ENCODE data around the gene PRKN. TPM values are rescaled to one million over a fixed set of nuclear protein-coding genes. Genes with fewer than 3 reads are reported as not detected.
A peak's percentile ranks its signal among the peaks of the same experiment; 100 is the strongest.

The PRKN gene
- total RNA-seq, 1 donor from 2014 or later, result 2.6 TPM

DNA sequence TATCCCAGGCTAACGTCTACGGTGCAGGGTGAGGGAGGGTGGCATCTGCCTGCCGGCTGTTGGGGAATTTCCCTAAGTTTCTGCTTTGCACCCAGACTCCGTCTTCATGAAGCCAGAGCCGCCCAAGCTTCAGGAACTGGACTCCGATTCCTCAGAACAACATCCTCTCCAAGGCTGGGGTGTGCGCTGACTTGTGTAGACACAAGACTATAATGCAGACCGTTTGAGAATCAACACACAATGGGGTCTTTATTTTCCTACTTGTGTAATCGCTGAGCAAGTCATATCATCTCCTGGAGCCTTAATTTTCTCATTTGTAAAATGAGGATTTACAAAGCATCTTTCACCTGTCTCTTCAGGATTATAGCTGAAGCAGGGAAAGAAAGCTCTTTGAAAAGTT is 1293.2 kb downstream of the PRKN start:
- H3K4me1 ChIP-seq, result peaks cover 0 to 6% of the 10 kb centered on the region in 2 donors
- H3K27me3 ChIP-seq, result no peaks in the 10 kb centered on the region
- peak overlapping the region in 1 of 2 donors; percentile 44 for H3K4me3 ChIP-seq
- no peaks in the 10 kb centered on the region for H3K36me3 ChIP-seq
- no peak for DNase-seq (ENCODE audit: low spot score in 2 of 2)
- TF ChIP-seq, protein P1, sequence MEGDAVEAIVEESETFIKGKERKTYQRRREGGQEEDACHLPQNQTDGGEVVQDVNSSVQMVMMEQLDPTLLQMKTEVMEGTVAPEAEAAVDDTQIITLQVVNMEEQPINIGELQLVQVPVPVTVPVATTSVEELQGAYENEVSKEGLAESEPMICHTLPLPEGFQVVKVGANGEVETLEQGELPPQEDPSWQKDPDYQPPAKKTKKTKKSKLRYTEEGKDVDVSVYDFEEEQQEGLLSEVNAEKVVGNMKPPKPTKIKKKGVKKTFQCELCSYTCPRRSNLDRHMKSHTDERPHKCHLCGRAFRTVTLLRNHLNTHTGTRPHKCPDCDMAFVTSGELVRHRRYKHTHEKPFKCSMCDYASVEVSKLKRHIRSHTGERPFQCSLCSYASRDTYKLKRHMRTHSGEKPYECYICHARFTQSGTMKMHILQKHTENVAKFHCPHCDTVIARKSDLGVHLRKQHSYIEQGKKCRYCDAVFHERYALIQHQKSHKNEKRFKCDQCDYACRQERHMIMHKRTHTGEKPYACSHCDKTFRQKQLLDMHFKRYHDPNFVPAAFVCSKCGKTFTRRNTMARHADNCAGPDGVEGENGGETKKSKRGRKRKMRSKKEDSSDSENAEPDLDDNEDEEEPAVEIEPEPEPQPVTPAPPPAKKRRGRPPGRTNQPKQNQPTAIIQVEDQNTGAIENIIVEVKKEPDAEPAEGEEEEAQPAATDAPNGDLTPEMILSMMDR (IDR thresholded peaks at IDR 0.05), result no peak
- H3K27ac ChIP-seq, result peak overlapping the region; percentile 26 to 37
- intact Hi-C loops (cut with DNase I), result loop anchor here (10.0 kb wide), 1 partner anchor 1290 kb away; the partner anchor contains the start of genes PACRG and PRKN
- no peaks in the 10 kb centered on the region for H3K9me3 ChIP-seq

DNA sequence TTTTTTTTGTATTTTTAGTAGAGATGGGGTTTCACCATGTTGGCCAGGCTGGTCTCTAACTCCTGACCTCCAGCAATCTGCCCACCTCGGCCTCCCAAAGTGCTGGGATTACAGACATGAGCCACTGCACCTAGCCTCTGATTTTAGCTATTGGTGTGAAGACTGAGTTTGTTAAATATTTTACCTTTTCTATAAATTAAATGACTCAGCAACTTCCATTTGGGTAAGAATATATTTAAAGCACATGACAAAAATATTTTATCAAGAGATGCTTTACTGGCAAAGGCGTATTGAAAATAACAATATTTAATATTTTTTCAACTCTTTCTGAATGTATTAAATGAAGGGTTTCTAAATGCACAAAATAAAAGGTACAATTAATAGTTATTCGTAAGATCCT is 1295.0 kb downstream of the PRKN start:
- DNase-seq (ENCODE audit: low spot score in 2 of 2), result no peak
- Histone ChIP-seq H3K4me3 (no peak overlapping the region), H3K27ac (no peak overlapping the region), H3K9me3 (no peaks in the 10 kb centered on the region), H3K4me1 (peaks cover 0 to 6% of the 10 kb centered on the region in 2 donors), H3K27me3 (no peaks in the 10 kb centered on the region), H3K36me3 (no peaks in the 10 kb centered on the region)
- TF ChIP-seq, protein P1 (IDR thresholded peaks at IDR 0.05), result no peak
- intact Hi-C loops (cut with DNase I), result loop anchor here (10.0 kb wide), 1 partner anchor 1292 kb away; the partner anchor contains the start of genes PACRG and PRKN

DNA sequence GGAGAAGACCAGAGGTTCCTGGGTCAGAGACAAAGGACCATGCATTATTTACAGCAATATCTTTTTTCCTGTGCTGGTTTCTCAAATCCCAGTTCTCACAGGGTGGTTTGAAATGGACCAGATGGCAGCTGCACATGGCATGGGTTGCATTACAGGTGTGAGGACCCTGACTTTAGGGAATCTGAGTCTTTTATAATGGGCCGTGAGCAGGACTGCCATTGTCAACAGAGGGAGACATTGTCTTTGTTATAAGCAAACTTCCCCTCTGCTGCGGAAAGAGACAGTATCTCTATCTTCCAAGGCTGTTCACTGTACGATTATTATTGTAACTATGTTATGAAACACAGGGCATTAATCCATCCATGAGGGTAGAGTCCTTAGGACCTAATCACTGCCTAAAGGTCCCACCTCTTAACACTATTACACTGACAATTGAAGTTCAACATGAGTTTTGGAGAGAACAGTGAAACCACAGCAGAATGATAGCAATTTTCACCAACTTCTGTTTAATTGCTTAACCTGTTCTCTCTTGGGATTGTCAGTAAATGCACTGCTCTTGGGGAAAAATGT is 1297.6 kb downstream of the PRKN start:
- no peak for DNase-seq (ENCODE audit: low spot score in 2 of 2)
- TF ChIP-seq, protein P1 (IDR thresholded peaks at IDR 0.05), result no peak
- Histone ChIP-seq H3K4me1 (peaks cover 0 to under 1% of the 10 kb centered on the region in 2 donors), H3K4me3 (no peak overlapping the region), H3K27ac (no peak overlapping the region), H3K36me3 (no peaks in the 10 kb centered on the region), H3K9me3 (no peaks in the 10 kb centered on the region), H3K27me3 (no peaks in the 10 kb centered on the region)
- intact Hi-C loops (cut with DNase I), result loop anchor here (10.0 kb wide), 1 partner anchor 1295 kb away; the partner anchor contains the start of genes PACRG and PRKN

DNA sequence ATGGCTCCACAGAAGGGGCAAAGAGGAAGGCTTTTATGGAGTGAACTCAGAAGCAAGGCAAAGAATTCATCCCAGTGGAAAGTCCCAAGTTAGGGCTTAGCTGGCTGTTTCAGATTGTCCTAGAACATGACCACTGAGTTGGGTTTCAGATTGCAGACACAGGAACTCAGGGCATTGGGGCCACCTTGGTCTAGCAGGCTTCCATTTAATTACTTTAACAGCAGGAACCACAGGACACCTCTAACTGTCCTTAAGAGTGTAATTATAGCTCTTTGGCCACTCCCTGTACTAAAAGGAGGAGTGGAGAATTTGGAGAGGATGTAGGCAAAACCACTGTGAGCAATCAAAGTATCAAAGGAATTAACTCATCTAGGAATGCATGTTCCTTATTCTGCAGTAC is 1303.1 kb downstream of the PRKN start:
- Histone ChIP-seq H3K36me3 (no peaks in the 10 kb centered on the region), H3K4me1 (peaks cover 0 to 3% of the 10 kb centered on the region in 2 donors), H3K27me3 (no peaks in the 10 kb centered on the region), H3K9me3 (no peaks in the 10 kb centered on the region), H3K27ac (no peak overlapping the region), H3K4me3 (no peak overlapping the region)
- no peak for DNase-seq (ENCODE audit: low spot score in 2 of 2)
- intact Hi-C loops (cut with DNase I), result no loop called here
- TF ChIP-seq, protein P1 (IDR thresholded peaks at IDR 0.05), result no peak

DNA sequence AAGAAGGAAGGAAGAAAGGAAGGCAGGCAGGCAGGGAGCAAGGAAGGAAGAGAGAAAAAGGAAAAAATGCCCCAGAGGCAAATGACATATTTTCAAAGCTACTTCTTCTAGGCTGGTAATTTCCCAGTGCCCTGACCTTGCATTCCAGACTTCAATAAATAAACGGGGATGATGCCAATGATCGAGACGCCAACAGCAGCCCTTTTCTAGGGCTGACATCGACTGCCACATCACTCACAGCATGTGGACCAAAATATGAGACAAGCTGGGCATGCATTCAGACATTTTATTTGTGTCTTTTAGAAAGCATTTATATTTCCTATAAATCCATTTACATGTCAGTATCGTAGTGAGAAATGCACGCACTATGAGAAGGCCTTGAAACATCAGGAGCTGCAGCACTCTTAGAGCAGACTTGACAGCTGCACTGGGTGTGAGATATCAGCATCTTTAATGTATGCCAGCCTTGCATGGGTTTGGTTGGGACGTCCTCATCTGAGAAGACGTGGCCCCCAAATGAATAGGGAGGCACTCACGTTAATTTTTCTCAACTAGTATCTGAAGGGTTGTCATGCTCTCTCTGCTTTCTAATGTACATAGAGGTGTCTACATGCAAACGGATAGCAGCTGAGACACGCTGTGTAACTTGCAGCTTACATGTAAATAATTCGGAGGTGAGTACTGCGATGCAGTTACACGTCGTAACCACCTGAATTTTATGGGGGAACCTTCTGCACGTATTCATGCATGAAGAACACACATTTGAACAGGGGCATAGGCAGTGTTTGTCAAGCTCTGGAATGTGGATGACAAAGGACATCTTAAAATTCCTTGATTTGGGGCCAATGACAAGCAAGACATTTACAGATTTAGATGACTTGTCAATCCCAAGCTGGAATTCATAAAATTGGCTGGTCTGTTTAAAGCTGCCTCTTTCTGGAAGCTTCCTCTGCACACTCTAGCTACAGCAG is 1304.6 kb downstream of the PRKN start:
- TF ChIP-seq, protein P1 (IDR thresholded peaks at IDR 0.05), result no peak

More for the DNA sequence above, 1304.6 kb downstream of the PRKN start:
- Histone ChIP-seq H3K4me1 (peaks cover 0 to 3% of the 10 kb centered on the region in 2 donors), H3K4me3 (no peak overlapping the region), H3K9me3 (no peaks in the 10 kb centered on the region), H3K36me3 (no peaks in the 10 kb centered on the region), H3K27ac (no peak overlapping the region), H3K27me3 (no peaks in the 10 kb centered on the region)
- no peak for DNase-seq (ENCODE audit: low spot score in 2 of 2)
- intact Hi-C loops (cut with DNase I), result no loop called here
